HG03354 (cell line): ENCODE measurements around the gene MRPL58.
"Not testable (repeated sequence)": the region's sequence is repeated elsewhere in the genome, so short reads cannot be mapped to it uniquely, and the experiment has no call there.

Experiments
- ATAC-seq: cut with Tn5 transposase; IDR thresholded peaks from one replicate; pipeline ENCODE4 v1.9.1; 2021; ENCODE audit warnings: mild to moderate bottlenecking; ENCODE audit not compliant: unreplicated experiment, poor library complexity, severe bottlenecking

MRPL58 gene

DNA sequence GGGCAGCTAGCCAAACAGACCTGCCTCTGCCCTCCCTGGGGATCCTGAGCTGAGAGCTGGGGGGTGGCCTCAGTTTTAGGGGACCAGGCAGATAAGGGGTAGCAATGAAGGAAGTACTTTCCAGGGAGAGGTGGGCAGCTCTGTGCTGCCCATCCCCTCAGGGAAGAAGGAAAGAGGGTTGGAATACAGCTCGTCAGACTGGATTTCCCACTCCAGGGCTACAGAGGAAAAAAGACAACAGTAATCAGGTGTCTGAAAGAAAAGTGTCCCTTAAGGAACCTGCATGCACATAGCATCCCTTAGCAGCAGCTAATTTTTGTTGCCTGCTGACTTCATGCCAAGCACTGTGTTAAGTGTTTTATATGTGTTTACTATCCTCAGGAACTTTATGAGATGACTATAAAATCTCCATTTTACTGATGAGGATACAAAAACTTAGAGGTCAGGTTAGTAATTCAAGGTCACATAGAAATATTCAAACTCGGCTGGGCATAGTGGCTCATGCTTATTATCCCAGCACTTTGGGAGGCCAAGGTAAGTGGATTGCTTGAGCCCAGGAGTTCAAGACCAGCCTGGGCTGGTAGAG is 3.2 kb upstream of the MRPL58 start:
- no peak for ATAC-seq

DNA sequence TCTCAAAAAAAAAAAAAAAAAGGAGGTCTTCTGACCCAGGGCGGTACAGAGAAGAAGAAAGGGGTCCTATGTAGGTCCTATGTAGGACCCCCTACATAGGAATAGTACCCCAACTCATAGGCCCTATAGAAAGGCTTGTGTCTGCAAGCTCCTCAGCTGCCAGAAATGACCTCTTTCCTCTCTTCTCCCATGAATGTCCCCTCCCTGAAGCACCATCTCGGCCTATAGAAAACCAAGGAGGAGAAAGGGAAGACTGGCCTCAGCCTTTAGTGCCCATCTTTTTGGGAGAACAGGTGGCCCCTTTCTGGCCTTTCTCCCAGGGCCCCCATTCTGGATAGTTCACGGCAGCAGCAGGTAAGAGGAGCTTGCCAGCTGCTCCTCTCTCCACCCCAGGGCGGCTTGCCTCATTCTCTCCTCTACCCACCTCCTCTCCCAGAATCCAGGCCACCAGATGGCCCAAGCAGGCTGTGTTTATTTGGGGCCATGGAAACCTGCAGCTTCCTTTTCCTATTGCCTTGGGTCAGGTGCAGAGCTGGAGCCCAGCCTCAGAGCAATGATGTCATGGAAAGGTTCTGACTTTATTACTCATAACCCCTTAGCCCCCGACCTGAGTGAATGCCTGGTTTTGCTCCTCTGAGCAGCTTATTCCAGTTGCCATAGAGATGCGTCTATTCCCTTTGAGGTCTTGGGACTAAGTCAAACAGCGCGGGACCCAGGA is 1.6 kb upstream of the MRPL58 start:
- no peak for ATAC-seq

GRCh38 chr17:75011401-75012095 is 922 bp upstream of the MRPL58 start:
- no peak for ATAC-seq

DNA sequence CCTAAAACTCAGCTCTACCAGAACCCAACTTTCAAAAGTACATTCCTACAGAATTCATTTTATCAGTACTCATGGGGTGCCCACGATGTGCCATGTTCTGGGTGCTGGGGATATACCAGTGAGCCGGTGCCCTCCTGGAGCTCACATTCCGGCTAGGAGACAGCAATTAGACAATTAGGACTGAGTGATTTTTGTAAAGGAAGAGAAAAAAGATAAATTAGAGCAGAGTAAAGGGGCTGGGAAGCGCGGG is 449 bp upstream of the MRPL58 start:
- no peak for ATAC-seq

DNA sequence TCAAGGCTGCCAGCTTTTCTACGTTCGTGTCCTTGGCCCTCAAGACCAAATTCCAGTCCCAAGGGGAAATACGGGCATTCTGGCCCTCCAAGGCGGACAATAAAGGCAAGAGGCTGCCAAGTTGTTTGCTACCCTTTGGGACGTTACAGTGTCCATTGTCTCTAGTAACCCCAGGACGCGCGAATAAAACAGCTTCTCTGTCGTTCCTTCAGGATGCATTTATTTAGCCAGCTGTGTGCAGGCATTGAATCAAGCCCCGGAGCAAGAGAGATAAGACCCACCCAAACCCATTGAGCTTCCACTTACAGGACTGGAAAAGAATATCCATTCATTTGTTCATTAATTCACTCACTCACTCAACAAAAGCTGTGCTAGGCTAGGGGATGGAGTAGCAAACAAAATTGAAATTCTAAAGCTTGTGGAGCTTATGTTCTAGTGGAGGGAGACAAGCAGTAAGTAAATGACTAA is 656 bp downstream of the MRPL58 start:
- no peak for ATAC-seq

- no peak for ATAC-seq
Measured at GRCh38 chr17:75019146-75019545, 6.7 kb downstream of the MRPL58 start.

DNA sequence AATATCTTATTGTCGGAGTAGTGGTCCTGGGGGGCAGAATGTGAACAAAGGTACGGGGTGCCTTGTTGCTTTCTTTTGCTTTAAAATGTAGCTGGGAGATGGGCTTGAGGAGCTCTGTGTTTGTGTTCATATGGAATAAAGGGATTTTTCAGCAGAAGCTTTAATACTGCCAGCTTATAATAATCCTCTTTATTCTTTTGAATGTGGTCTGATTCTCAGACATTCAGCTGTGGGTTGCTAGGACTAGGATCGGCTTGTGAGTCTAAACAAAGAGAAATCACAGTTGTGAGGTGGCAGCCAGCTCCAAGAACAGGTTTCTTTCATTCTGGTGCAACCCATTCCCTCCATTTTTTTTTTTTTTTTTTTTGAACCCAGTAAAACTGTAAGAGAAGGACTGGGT is 7.2 kb downstream of the MRPL58 start:
- ATAC-seq: no peak

- ATAC-seq: no peak
Measured at GRCh38 chr17:75020331-75021110, 8.1 kb downstream of the MRPL58 start.

GRCh38 chr17:75024686-75025397 is 12.4 kb downstream of the MRPL58 start:
- no peak for ATAC-seq

DNA sequence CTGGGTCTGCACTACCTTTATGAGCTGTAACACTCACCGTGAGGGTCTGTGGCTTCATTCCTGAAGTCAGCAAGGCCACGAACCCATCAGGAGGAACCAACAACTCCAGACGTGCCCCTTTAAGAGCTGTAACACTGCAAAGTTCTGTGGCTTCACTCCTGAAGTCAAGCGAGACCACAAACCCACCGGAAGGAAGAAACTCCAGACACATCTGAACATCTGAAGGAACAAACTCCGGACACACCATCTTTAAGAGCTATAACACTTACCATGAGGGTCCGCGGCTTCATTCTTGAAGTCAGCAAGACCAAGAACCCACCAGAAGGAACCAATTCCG is 12.9 kb downstream of the MRPL58 start:
- ATAC-seq: not testable (repeated sequence)

DNA sequence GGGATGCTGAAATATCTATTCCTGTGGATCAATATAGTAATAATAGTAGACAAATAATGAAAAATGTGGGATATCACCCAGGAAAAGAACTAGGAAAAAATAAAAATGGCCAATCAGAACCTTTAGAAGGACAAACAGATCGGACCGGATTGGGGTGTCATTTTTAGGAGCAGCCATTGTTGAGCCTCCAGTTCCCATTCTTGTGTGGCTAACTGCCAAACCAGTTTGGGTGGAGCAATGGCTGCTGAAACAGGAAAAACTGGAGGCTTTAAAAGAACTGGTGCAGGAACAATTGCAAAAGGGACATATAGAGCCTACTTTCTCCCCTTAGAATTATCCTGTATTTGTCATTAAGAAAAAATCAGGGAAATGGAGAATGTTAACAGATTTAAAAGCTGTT is 14.2 kb downstream of the MRPL58 start:
- ATAC-seq: not testable (repeated sequence)

GRCh38 chr17:75030161-75030560 is 17.7 kb downstream of the MRPL58 start:
- no peak for ATAC-seq

DNA sequence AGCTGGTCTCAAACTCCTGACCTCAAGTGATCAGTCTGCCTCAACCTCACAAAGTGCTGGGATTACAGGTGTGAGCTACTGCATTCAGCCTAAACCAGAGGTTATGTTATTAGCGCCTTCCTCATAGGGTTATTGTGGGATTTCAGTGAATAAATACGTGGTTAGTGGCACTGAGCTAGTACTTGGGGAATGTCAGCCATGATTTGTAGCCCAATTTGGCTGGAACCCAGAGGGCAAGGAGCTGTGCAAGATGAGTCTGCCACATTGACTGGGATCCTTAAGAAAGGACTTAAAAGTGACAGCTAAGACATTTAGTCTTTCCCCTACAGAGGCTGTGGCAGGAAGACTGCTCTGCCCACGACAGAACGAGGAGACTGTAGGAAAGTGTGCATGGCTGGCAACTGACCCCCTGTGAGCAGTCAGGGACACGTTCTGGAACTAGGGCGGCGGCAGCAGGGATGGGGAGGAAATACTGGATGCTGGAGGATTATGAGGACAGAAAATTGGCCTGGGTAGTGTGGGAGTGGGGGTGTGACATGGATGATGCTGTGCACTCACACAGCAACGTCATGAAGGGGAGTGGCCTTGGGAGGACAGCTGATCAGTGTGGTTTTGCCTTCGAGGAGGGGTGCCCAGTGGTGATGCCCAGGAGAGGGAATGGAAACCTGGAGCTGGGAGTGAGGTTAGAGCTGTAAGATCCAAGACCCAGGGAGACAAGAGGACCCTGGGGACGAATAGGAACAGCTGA is 19.7 kb downstream of the MRPL58 start:
- no peak for ATAC-seq

- ATAC-seq: no peak
Measured at GRCh38 chr17:75032720-75033280, 20.3 kb downstream of the MRPL58 start.

DNA sequence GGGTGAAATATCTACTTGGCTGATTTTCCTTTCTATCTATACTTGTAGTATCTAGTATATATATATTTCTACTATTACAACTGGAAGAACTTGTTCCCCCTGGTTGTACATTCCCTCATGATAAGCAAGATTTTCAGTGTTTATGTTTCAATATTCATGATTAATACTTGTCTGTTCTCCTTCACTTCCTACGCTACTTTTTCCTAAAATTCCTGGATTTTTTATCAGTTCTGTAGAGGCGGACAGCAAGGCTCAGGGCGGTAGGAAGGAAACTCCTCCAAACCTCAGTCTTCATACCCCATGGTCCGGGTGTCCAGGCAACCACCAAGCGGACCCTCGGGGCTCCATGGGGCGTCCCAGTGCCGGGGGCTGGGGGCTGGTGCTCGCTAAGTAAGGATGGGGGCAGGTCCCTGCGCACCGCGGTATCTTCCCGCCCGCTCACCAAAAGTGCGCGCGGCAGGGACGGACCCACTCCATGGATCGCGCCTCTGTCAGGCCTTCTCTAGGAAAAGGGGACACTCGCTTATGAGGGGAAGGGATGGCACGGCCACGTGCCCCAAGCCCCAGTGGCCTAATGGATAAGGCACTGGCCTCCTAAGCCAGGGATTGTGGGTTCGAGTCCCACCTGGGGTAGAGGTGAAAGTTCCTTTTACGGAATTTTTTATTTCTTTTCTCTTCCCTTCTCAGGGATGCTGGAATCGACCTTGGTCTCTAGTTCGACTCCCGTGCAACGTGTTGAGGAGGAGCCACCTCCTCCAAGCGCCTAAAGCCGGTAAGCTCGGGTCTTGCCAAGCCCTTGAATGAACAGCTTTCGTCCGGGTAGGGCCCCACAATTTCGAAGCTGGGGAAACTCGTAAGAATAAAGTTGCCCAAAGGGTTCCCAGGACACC is 21.1 kb downstream of the MRPL58 start:
- peak; percentile 51 for ATAC-seq

DNA sequence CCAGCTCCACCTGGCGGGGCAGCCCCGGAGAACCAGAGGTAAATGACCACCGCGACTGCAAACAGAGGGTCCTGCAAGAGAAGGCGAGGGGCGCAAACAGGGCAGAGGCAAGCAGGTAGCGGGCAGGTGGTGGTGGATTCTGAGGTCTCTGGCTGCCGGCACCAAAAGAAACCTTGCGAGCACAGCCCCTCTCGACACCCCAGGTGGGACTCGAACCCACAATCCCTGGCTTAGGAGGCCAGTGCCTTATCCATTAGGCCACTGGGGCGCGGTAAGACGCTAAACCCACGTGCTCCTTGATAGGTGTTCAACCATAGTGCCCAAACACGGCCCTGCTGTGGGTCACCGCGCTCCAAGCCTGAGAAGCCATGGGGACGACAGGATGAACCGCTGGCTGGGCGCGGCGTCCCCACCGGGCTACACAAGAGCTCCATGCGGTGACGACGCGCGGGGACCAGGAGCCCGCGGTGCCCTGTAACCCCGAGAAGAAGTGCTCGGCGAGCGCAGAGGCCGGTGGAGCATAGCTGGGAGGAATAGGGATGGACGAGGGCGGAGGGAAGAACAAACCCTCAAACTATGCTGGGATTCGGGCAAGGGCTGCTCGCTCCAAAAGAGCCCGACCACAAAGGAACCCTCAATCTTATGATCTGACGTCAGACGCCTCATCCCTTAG is 21.9 kb downstream of the MRPL58 start:
- peak; percentile 65 for ATAC-seq

DNA sequence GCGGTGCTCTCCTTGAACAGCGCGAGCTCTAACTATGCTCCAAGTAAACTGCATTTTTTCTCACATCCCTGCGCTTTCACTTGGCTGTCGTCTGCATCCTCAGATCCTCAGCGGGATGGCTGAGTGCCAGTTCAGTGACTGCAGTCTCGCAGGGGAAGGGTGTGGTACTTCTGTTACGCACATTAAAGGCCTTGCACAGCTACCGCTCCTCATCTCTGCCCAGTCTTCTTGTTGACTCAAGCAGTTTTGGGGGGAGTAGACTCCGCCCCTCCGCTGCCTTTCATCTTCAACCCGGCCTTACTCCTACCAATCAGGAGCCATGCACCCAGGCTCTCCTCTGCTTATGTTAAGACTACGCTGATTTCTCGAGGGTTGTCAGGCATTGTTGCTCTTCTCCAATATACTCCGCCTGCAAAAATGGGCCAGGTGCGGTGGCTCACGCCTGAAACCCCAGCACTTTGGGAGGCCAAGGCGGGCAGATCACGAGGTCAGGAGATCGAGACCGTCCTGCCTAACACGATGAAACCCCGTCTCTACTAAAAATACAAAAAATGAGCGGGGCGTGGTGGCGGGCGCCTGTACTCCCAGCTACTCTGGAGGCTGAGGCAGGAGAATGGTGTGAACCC is 24.3 kb downstream of the MRPL58 start:
- no peak for ATAC-seq
